HG02588 (cell line): ENCODE measurements around the gene COL27A1.
"Not testable (repeated sequence)": the region's sequence is repeated elsewhere in the genome, so short reads cannot be mapped to it uniquely, and the experiment has no call there.

Experiments used
- ATAC-seq: cut with Tn5 transposase; IDR thresholded peaks from one replicate; pipeline ENCODE4 v1.9.1; 2021; ENCODE audit warnings: mild to moderate bottlenecking, moderate library complexity; ENCODE audit not compliant: unreplicated experiment

Gene COL27A1

GRCh38 chr9:114122136-114123027 lies 33.0 kb upstream of the COL27A1 start:
- ATAC-seq = no peak

- no peak for ATAC-seq
Measured at GRCh38 chr9:114123031-114123977, 32.0 kb upstream of the COL27A1 start.

GRCh38 chr9:114124138-114124537 lies 31.2 kb upstream of the COL27A1 start:
- ATAC-seq = no peak

GRCh38 chr9:114124666-114125475 lies 30.5 kb upstream of the COL27A1 start:
- no peak for ATAC-seq

- ATAC-seq = no peak
Measured at GRCh38 chr9:114125476-114126013, 29.8 kb upstream of the COL27A1 start.

GRCh38 chr9:114126247-114127060 lies 28.9 kb upstream of the COL27A1 start:
- ATAC-seq = no peak

GRCh38 chr9:114128759-114129158 lies 26.6 kb upstream of the COL27A1 start:
- not testable (repeated sequence) for ATAC-seq

GRCh38 chr9:114130141-114130540 lies 25.2 kb upstream of the COL27A1 start:
- no peak for ATAC-seq

GRCh38 chr9:114130624-114131277 lies 24.6 kb upstream of the COL27A1 start:
- no peak for ATAC-seq

GRCh38 chr9:114131808-114132549 lies 23.4 kb upstream of the COL27A1 start:
- no peak for ATAC-seq

GRCh38 chr9:114132550-114132918 lies 22.8 kb upstream of the COL27A1 start:
- ATAC-seq = no peak

- ATAC-seq = no peak
Measured at GRCh38 chr9:114134827-114135396, 20.4 kb upstream of the COL27A1 start.

GRCh38 chr9:114137831-114138230 lies 17.5 kb upstream of the COL27A1 start:
- ATAC-seq = no peak

- no peak for ATAC-seq
Measured at GRCh38 chr9:114138552-114138971, 16.8 kb upstream of the COL27A1 start.

- ATAC-seq = no peak
Measured at GRCh38 chr9:114139071-114139470, 16.3 kb upstream of the COL27A1 start.

GRCh38 chr9:114140401-114140800 lies 14.9 kb upstream of the COL27A1 start:
- no peak for ATAC-seq

- ATAC-seq = no peak
Measured at GRCh38 chr9:114140850-114141249, 14.5 kb upstream of the COL27A1 start.
